Stimulated activated effector memory CD8-positive, alpha-beta T cell treated with anti-CD3 and anti-CD28 coated beads, Interleukin-12 subunit alpha, Interleukin-12 subunit beta, amount 100 ng/mL, for 72 hours (primary cell): ENCODE measurements around the gene OXGR1.

Experiments used
- ATAC-seq: fragments of 150-1000 bp; cut with Tn5 transposase; 2 replicates; pipeline ENCODE4 v1.10.0; 2021
- DNase-seq, 2 donors: peaks; one replicate each; pipeline ENCODE4 v3.0.0; 2021 to 2022; ENCODE audit warnings: low spot score in 2 of 2
- H3K27ac Mint-ChIP-seq: one replicate; pipeline ENCODE4 v1.8.0; 2022; ENCODE audit warnings: mild to moderate bottlenecking, mixed read lengths
- H3K36me3 Mint-ChIP-seq: one replicate; pipeline ENCODE4 v1.8.0; 2022; ENCODE audit warnings: mild to moderate bottlenecking, mixed read lengths
- H3K4me1 Mint-ChIP-seq: one replicate; pipeline ENCODE4 v1.8.0; 2022; ENCODE audit warnings: mixed read lengths
- H3K4me3 Mint-ChIP-seq: one replicate; pipeline ENCODE4 v1.8.0; 2022; ENCODE audit warnings: mild to moderate bottlenecking, mixed read lengths
- H3K9me3 Mint-ChIP-seq: one replicate; pipeline ENCODE4 v1.8.0; 2022; ENCODE audit warnings: mixed read lengths

The OXGR1 gene

DNA sequence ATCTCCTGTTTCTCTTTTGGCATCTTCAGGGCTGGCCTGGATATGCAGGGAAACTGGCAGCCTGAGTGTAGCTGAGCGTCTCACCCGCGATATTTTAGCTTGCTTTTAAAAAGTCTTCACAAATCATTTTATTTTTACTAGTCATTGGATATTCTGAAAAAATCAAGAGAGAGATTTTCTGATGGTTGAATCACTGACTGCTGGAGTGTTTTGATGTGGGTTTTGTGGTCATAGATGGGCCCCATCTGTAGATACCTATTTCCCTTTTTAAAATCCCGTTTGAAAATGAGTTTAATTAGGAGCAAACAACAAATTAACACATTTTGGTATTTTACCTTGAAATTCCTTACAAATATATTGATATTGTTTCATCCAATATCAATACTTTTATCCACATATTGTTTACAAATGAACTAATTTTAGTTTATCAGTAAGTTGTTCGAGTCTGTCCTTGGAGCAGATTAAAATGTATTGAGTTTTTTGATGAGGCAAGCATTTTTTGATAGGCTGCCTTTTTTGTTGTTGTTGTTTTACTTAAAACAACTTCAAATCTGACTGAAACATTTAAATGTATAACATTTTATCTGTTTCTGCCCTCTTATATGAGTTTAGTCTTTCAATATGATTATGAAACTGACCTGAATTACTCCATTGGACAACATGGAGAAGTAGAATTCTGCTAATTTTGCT is 21.5 kb upstream of the OXGR1 start:
- no peaks in the 10 kb centered on the region for H3K9me3 Mint-ChIP-seq
- no peak for DNase-seq
- no peak for ATAC-seq
- no peak overlapping the region for H3K4me3 Mint-ChIP-seq
- H3K27ac Mint-ChIP-seq: no peak overlapping the region
- H3K36me3 Mint-ChIP-seq: no peaks in the 10 kb centered on the region
- H3K4me1 Mint-ChIP-seq: peaks cover 5% of the 10 kb centered on the region

DNA sequence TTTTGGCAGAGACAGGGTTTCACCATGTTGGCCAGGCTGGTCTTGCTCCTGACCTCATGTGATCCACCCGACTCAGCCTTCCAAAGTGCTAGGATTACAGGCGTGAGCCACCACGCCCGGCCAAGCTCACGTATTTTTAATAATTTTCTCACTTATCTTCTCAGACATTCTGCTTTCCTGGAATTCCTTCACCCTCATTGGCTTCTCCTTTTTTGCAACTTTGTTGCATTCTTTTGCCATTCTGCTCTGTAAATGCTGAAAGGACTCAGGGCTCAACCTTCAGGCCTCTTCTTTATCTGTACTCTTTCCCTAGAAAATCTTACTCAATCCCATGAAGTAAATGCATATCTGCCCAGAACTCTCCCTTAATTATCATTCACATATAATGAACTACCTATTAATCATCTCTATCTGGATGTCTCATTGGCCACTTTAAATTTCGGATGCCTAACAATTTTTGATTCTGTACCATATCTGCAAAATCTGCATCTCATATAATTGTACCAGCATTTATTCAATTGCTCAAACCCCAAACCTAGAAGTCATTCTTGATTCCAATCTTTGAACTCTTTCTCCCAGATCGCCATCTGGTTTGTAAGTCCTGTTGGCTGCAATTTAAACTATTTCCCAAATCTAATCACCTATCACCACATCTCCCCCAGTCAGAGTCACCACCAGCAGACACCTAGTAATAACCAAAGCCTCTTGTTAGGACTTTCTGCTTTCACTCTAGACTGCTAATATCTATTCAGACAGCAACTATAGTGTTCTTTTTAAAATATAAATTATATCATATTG is 18.2 kb upstream of the OXGR1 start:
- no peak overlapping the region for H3K27ac Mint-ChIP-seq
- DNase-seq (no peak), ATAC-seq (no peak)
- H3K4me1 Mint-ChIP-seq: peaks cover 5% of the 10 kb centered on the region
- no peak overlapping the region for H3K4me3 Mint-ChIP-seq
- no peaks in the 10 kb centered on the region for H3K9me3 Mint-ChIP-seq
- H3K36me3 Mint-ChIP-seq: no peaks in the 10 kb centered on the region

GRCh38 chr13:97011446-97012131 is 17.3 kb upstream of the OXGR1 start:
- no peak for DNase-seq
- H3K4me3 Mint-ChIP-seq: no peak overlapping the region
- peaks cover 5% of the 10 kb centered on the region for H3K4me1 Mint-ChIP-seq
- no peaks in the 10 kb centered on the region for H3K9me3 Mint-ChIP-seq
- ATAC-seq: no peak
- H3K27ac Mint-ChIP-seq: no peak overlapping the region
- H3K36me3 Mint-ChIP-seq: no peaks in the 10 kb centered on the region

DNA sequence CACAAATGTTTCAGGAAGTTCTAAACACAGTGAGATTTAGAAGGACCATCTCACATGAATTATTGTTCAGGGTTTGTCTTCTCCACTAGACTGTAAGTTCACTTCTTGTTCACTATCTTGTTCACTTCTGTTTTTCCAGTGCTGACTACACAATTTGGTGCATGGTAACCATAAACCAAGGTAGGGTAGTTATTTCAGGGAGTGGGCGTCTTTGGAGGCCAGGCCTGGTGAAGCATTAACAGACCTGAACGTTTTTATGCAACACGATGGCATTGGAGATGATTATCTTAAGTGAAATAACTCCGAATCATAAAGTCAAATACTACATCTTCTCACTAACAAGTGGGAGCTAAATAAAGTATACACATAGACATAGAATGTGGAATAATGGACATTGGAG is 14.4 kb upstream of the OXGR1 start:
- H3K27ac Mint-ChIP-seq: no peak overlapping the region
- H3K36me3 Mint-ChIP-seq: no peaks in the 10 kb centered on the region
- DNase-seq (no peak), ATAC-seq (no peak)
- H3K9me3 Mint-ChIP-seq: no peaks in the 10 kb centered on the region
- H3K4me1 Mint-ChIP-seq: no peaks in the 10 kb centered on the region
- H3K4me3 Mint-ChIP-seq: no peak overlapping the region

- ATAC-seq (peak; percentile 24), DNase-seq (no peak)
- H3K9me3 Mint-ChIP-seq: no peaks in the 10 kb centered on the region
- no peaks in the 10 kb centered on the region for H3K4me1 Mint-ChIP-seq
- H3K27ac Mint-ChIP-seq: no peak overlapping the region
- H3K4me3 Mint-ChIP-seq: no peak overlapping the region
- no peaks in the 10 kb centered on the region for H3K36me3 Mint-ChIP-seq
These were observed 11.5 kb upstream of the OXGR1 start for GRCh38 chr13:97005625-97006262.

DNA sequence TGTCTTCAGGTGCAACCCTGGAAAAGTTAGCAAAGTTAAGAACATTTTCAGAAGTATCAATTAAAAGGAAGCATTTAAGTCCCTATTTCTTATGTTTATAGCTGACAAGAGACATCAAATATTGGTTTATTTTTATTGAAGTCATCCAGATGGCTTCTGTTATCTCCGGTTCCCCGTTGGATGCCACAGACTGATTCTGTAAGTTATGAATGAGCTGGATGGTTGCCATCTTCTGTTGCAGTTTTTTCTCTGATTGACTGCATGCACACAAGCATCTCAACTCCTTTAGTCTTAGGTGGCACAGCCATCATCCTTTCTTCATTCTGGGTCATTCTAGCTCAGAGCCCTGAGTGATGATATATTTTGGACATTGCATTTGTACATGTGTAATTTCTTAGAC is 10.6 kb upstream of the OXGR1 start:
- Mint-ChIP-seq H3K9me3 (no peaks in the 10 kb centered on the region), H3K4me1 (no peaks in the 10 kb centered on the region), H3K4me3 (no peak overlapping the region), H3K36me3 (no peaks in the 10 kb centered on the region), H3K27ac (no peak overlapping the region)
- DNase-seq: no peak
- no peak for ATAC-seq

GRCh38 chr13:97004096-97004876 is 10.0 kb upstream of the OXGR1 start:
- Mint-ChIP-seq H3K9me3 (no peaks in the 10 kb centered on the region), H3K36me3 (no peaks in the 10 kb centered on the region), H3K4me1 (no peaks in the 10 kb centered on the region), H3K27ac (no peak overlapping the region), H3K4me3 (no peak overlapping the region)
- no peak for ATAC-seq
- DNase-seq: no peak

DNA sequence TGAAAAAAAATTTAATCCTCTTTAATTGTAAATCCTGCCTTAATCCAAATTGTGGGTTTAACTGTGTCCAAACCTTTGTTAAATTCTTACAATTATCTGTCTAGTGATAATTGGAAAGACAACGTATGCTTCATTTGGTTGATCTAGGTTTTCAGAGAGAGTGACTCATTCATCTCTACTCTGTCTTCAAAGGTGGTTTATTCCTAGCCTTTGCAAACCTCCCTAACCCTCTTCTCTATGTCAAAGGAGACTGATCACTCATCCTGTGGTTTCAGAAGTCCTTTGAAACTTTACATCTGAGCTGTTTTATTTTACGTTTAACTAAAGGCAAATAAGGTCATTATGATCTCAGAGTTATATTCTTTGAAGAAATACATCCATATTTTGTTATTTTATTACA is 8.8 kb upstream of the OXGR1 start:
- H3K27ac Mint-ChIP-seq: no peak overlapping the region
- no peaks in the 10 kb centered on the region for H3K36me3 Mint-ChIP-seq
- no peak overlapping the region for H3K4me3 Mint-ChIP-seq
- no peak for DNase-seq
- peak; percentile 57 for ATAC-seq
- H3K4me1 Mint-ChIP-seq: no peaks in the 10 kb centered on the region
- no peaks in the 10 kb centered on the region for H3K9me3 Mint-ChIP-seq

DNA sequence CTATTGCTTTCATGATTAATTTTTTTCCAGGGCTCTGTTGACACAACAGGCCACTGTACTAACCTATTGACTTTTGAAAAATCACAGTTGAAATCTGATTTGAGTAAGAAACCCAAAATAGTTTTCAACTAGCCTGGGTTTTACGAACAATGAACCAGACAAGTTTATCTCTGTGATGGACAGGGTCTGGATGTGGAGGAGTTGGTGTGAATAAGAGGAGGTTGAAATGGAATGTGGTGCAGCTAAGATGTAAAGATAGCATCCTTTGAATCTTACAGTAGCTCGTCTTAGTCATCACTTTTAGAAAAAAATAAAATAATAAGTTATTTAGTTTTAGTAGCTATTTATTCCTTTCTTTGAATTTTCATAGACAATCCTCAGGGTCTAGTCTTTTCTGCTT is 8.3 kb upstream of the OXGR1 start:
- no peak overlapping the region for H3K27ac Mint-ChIP-seq
- H3K4me1 Mint-ChIP-seq: no peaks in the 10 kb centered on the region
- ATAC-seq (no peak), DNase-seq (no peak)
- H3K9me3 Mint-ChIP-seq: no peaks in the 10 kb centered on the region
- H3K4me3 Mint-ChIP-seq: no peak overlapping the region
- no peaks in the 10 kb centered on the region for H3K36me3 Mint-ChIP-seq

DNA sequence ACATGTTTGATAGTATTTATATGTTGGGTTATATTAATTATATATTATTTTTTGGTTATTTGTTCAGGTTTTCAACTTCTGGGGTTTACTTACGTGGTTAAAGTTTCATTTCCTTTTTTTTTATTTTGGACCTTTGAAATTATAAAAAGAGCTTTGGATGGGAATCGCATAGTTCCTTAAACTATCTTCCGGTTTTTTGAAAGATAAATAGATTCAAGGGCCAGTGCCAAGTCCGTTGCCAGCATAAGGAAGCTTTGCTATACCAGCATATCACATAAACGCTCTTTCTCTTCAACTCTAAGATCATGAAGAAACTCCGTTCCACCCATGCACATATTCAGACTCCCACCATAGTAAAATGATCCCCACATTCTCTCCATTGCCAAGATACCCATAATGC is 7.4 kb upstream of the OXGR1 start:
- no peak overlapping the region for H3K4me3 Mint-ChIP-seq
- H3K9me3 Mint-ChIP-seq: no peaks in the 10 kb centered on the region
- no peaks in the 10 kb centered on the region for H3K4me1 Mint-ChIP-seq
- DNase-seq: no peak
- H3K36me3 Mint-ChIP-seq: no peaks in the 10 kb centered on the region
- no peak overlapping the region for H3K27ac Mint-ChIP-seq
- ATAC-seq: no peak

DNA sequence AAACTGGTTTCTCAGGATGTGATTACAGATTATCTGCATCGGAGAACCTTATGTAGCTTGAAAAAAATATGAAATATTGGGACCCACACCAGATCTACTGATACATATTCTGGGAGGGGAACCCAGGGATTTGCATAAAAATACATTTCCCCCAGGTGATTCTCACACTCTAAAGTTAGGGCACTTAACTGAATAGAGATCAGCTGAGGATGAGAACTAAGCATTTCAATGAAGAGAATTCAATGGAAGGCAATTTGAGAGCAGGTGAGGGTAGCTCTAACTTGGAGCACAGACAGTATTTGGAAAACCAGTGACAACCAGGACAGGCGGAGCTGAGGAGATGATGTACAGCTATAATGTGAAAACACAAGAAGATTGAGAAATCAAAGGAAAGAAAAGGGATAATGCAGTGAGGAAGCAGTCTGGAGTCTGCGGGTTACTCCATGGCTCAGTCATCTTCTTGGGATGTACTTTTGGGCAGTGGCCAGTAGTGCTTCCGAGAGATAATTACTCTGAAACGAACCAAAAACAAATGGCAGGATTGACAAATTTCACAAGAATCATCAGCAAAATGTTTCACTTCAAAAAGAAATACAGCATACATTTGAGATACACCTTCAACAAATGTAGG is 6.1 kb upstream of the OXGR1 start:
- H3K4me1 Mint-ChIP-seq: no peaks in the 10 kb centered on the region
- DNase-seq (no peak), ATAC-seq (no peak)
- H3K4me3 Mint-ChIP-seq: no peak overlapping the region
- no peak overlapping the region for H3K27ac Mint-ChIP-seq
- H3K9me3 Mint-ChIP-seq: no peaks in the 10 kb centered on the region
- no peaks in the 10 kb centered on the region for H3K36me3 Mint-ChIP-seq

- Mint-ChIP-seq H3K9me3 (no peaks in the 10 kb centered on the region), H3K36me3 (no peaks in the 10 kb centered on the region), H3K27ac (no peak overlapping the region), H3K4me1 (no peaks in the 10 kb centered on the region), H3K4me3 (no peak overlapping the region)
- ATAC-seq (no peak), DNase-seq (no peak)
These were observed 4.8 kb upstream of the OXGR1 start for GRCh38 chr13:96999091-96999490.

GRCh38 chr13:96998051-96998450 is 3.8 kb upstream of the OXGR1 start:
- no peak overlapping the region for H3K27ac Mint-ChIP-seq
- no peaks in the 10 kb centered on the region for H3K9me3 Mint-ChIP-seq
- DNase-seq (no peak), ATAC-seq (no peak)
- H3K4me1 Mint-ChIP-seq: no peaks in the 10 kb centered on the region
- no peaks in the 10 kb centered on the region for H3K36me3 Mint-ChIP-seq
- no peak overlapping the region for H3K4me3 Mint-ChIP-seq

- H3K4me1 Mint-ChIP-seq: no peaks in the 10 kb centered on the region
- H3K27ac Mint-ChIP-seq: no peak overlapping the region
- no peaks in the 10 kb centered on the region for H3K36me3 Mint-ChIP-seq
- H3K4me3 Mint-ChIP-seq: no peak overlapping the region
- DNase-seq (no peak), ATAC-seq (no peak)
- no peaks in the 10 kb centered on the region for H3K9me3 Mint-ChIP-seq
These were observed 2.6 kb upstream of the OXGR1 start for GRCh38 chr13:96996886-96997285.
